ENCODE results near the gene FAM162B.

- TF ChIP-seq, protein P1, sequence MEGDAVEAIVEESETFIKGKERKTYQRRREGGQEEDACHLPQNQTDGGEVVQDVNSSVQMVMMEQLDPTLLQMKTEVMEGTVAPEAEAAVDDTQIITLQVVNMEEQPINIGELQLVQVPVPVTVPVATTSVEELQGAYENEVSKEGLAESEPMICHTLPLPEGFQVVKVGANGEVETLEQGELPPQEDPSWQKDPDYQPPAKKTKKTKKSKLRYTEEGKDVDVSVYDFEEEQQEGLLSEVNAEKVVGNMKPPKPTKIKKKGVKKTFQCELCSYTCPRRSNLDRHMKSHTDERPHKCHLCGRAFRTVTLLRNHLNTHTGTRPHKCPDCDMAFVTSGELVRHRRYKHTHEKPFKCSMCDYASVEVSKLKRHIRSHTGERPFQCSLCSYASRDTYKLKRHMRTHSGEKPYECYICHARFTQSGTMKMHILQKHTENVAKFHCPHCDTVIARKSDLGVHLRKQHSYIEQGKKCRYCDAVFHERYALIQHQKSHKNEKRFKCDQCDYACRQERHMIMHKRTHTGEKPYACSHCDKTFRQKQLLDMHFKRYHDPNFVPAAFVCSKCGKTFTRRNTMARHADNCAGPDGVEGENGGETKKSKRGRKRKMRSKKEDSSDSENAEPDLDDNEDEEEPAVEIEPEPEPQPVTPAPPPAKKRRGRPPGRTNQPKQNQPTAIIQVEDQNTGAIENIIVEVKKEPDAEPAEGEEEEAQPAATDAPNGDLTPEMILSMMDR (conservative IDR thresholded peaks at IDR 0.05): no peak
- TF ChIP-seq ZFX (IDR thresholded peaks at IDR 0.05): no peak
Observed at GRCh38 chr6:116763906-116764628, 1.5 kb downstream of the FAM162B start.

Data from C4-2B (cell line).